GM23248 (cell line): ENCODE data around the gene MEAK7. TPM values are rescaled to one million over a fixed set of nuclear protein-coding genes. Genes with fewer than 3 reads are reported as not detected.

Source experiments
- DNase-seq: peaks from one replicate; pipeline ENCODE4 v3.0.0-alpha.2; 2015
- H2AFZ ChIP-seq: fragments of 200-600 bp; sonication (generic); 2 replicates; pipeline ENCODE4 v1.6.1; 2016; ENCODE audit warnings: antibody characterized with exemption
- H3F3A ChIP-seq: fragments of 200-600 bp; sonication (generic); 2 replicates; pipeline ENCODE4 v1.6.1; 2016; ENCODE audit warnings: mild to moderate bottlenecking, antibody characterized with exemption, mixed run types; ENCODE audit not compliant: insufficient read depth
- H3K27ac ChIP-seq: fragments of 200-600 bp; sonication (generic); 2 replicates; pipeline ENCODE4 v1.5.1; 2016; ENCODE audit warnings: mild to moderate bottlenecking
- H3K27me3 ChIP-seq: fragments of 200-600 bp; sonication (generic); replicated peaks from 2 replicates; pipeline ENCODE4 v1.6.1; 2016; ENCODE audit warnings: mild to moderate bottlenecking; ENCODE audit not compliant: insufficient read depth
- H3K36me3 ChIP-seq: fragments of 200-600 bp; sonication (generic); 2 replicates; pipeline ENCODE4 v1.6.1; 2016; ENCODE audit warnings: low read depth, mild to moderate bottlenecking
- H3K4me1 ChIP-seq: fragments of 200-600 bp; sonication (generic); 2 replicates; pipeline ENCODE4 v1.6.1; 2016; ENCODE audit warnings: mild to moderate bottlenecking; ENCODE audit not compliant: insufficient read depth
- H3K4me2 ChIP-seq: fragments of 200-600 bp; sonication (generic); one replicate; pipeline ENCODE4 v1.6.1; 2016; ENCODE audit warnings: mild to moderate bottlenecking; ENCODE audit not compliant: unreplicated experiment
- H3K4me3 ChIP-seq: fragments of 200-600 bp; sonication (generic); 2 replicates; pipeline ENCODE4 v1.5.1; 2016; ENCODE audit warnings: mild to moderate bottlenecking
- H3K79me2 ChIP-seq: fragments of 200-600 bp; sonication (generic); 2 replicates; pipeline ENCODE4 v1.6.1; 2016; ENCODE audit warnings: mild to moderate bottlenecking; ENCODE audit not compliant: insufficient read depth
- H3K9ac ChIP-seq: fragments of 200-600 bp; sonication (generic); 2 replicates; pipeline ENCODE4 v1.6.1; 2016; ENCODE audit warnings: mild to moderate bottlenecking
- H3K9me2 ChIP-seq: fragments of 200-600 bp; sonication (generic); 2 replicates; pipeline ENCODE4 v1.6.1; 2016; ENCODE audit warnings: mixed run types, mild to moderate bottlenecking, moderate library complexity; ENCODE audit not compliant: insufficient read depth
- H3K9me3 ChIP-seq: fragments of 200-600 bp; sonication (generic); one replicate; pipeline ENCODE4 v1.6.1; 2017; ENCODE audit warnings: low read depth
- H4K20me1 ChIP-seq: fragments of 200-600 bp; sonication (generic); 2 replicates; pipeline ENCODE4 v1.6.0; 2016; ENCODE audit not compliant: insufficient read depth
- EZH2 ChIP-seq: fragments of 200-600 bp; sonication (generic); IDR thresholded peaks from 2 replicates; pipeline ENCODE4 v1.6.1; 2018; ENCODE audit warnings: antibody characterized with exemption, mild to moderate bottlenecking; ENCODE audit not compliant: insufficient read depth, poor library complexity, severe bottlenecking
- EZH2phosphoT487 ChIP-seq: fragments of 200-600 bp; sonication (generic); IDR thresholded peaks from 2 replicates; pipeline ENCODE4 v1.6.1; 2018; ENCODE audit warnings: antibody characterized with exemption, moderate library complexity, mild to moderate bottlenecking, low read depth; ENCODE audit not compliant: insufficient read depth
- WGBS, 2 experiments: methylation state at CpG; one replicate each; pipeline ENCODE4 v1.1.6; 2015 to 2017; ENCODE audit warnings: low lambda C conversion rate in 2 of 2, low coverage in 1 of 2; ENCODE audit errors: missing lambda C conversion rate in 2 of 2; 5-methylcytosine and 5-hydroxymethylcytosine counted together
- in situ Hi-C: fragments of 300-500 bp; cut with MboI; formaldehyde crosslinking; loops from 2 replicates; pipeline ENCODE4 v1.15.0; 2020
- polyA plus RNA-seq: library from polyadenylated mRNA; unstranded; fragments of >200 nt; fragmentation: Nextera tagmentation; extraction: Ambion mirVana; gene quantifications from 2 replicates; pipeline ENCODE4 v1.2.1, GENCODE V29; 2016
- total RNA-seq: library from RNA; depleted of rRNA; stranded (reverse); fragments of >200 nt; shearing (Covaris generic); gene quantifications from 2 replicates; pipeline ENCODE4 v1.2.3, GENCODE V29; 2014

Gene MEAK7
- total and polyA plus RNA-seq, 2 experiments from 2014 or later: 45.6 to 62.0 TPM

DNA sequence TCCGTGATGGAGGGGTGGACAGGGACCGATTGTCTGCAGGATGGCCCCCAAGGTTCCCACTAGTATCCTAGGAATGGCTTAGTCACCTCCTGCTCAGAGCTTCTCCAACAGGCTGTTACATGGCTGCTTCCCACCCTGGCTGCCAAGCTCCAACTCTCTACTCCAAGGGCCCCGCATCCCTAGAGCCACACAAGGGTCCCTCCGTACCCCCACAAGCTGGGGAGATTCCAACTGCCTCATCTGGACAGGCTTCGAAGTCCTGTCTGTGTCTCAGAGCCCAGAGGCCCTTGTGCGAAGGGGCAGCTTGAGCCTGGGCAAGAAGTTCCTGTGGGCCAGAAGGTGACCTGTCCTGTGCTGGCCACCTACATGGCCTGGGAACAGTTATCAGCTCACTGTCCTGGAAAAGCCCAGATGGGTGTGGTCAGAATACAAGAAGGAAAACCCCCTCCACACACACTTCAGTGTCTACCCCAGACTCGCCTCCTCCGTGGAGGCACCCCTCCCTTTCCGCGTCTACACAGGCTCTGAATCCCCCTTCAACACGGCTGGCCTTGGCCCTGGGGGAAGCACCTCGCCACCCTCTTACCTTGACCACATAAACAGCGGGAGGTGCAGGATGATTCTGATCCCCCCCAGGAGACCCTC is 586 bp downstream of the MEAK7 start:
- H3K4me3 ChIP-seq: peak overlapping the region; percentile 89
- peaks cover 53% of the 10 kb centered on the region for H3K79me2 ChIP-seq
- in situ Hi-C loops: no loop called here
- H4K20me1 ChIP-seq: no peaks in the 10 kb centered on the region
- peak overlapping the region; percentile 66 for H2AFZ ChIP-seq
- peaks cover 43% of the 10 kb centered on the region for H3K4me1 ChIP-seq
- peak; percentile 82 for DNase-seq
- TF ChIP-seq EZH2: no peak
- TF ChIP-seq EZH2phosphoT487: no peak
- no peaks in the 10 kb centered on the region for H3K9me3 ChIP-seq
- no peaks in the 10 kb centered on the region for H3K9me2 ChIP-seq
- H3K9ac ChIP-seq: peak overlapping the region; percentile 96
- no peaks in the 10 kb centered on the region for H3K27me3 ChIP-seq
- peaks cover 10% of the 10 kb centered on the region for H3F3A ChIP-seq
- peak overlapping the region; percentile 89 for H3K4me2 ChIP-seq
- peaks cover 10% of the 10 kb centered on the region; the same call in 1 of the 2 replicates for H3K36me3 ChIP-seq
- 14 to 22% methylated on average over 11 to 13 of the region's 13 CpGs for WGBS, 2 experiments
- peak overlapping the region; percentile 92 for H3K27ac ChIP-seq

DNA sequence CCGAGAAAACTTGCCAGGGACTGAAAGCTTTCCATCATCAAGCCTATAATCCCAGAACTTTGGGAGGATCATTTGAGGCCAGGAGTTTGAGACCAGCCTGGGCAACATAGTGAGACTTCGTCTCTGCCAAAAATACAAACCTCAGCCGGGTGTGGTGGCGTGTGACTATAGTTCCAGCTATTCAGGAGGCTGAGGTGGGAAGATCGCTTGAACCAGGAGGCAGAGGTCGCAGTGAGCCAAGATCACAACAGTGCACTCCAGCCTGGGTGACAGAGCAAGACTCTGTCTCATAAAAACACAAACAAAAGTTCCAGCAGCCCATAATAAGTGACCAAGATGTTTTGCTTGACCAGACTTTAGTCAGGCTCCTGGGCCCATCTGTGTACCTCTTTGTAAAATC is 1.9 kb downstream of the MEAK7 start:
- no peaks in the 10 kb centered on the region for H3K9me2 ChIP-seq
- peak overlapping the region; percentile 92 for H3K27ac ChIP-seq
- H3K4me3 ChIP-seq: peak overlapping the region; percentile 89
- H3K36me3 ChIP-seq: peaks cover 17% of the 10 kb centered on the region
- peak overlapping the region; percentile 89 for H3K4me2 ChIP-seq
- in situ Hi-C loops: no loop called here
- no peak for TF ChIP-seq EZH2phosphoT487
- no peak for TF ChIP-seq EZH2
- no peaks in the 10 kb centered on the region for H3K27me3 ChIP-seq
- WGBS, 2 experiments: 64 to 79% methylated on average over 6 of the region's 6 CpGs
- no peak overlapping the region for H2AFZ ChIP-seq
- peaks cover 41% of the 10 kb centered on the region for H3K4me1 ChIP-seq
- H3K9me3 ChIP-seq: no peaks in the 10 kb centered on the region
- H3K79me2 ChIP-seq: peaks cover 66% of the 10 kb centered on the region
- peak; percentile 57 for DNase-seq
- peaks cover 10% of the 10 kb centered on the region for H3F3A ChIP-seq
- H3K9ac ChIP-seq: peak overlapping the region; percentile 96
- H4K20me1 ChIP-seq: no peaks in the 10 kb centered on the region

GRCh38 chr16:84502075-84502474 is 2.4 kb downstream of the MEAK7 start:
- in situ Hi-C loops: no loop called here
- Histone ChIP-seq H3K4me1 (peaks cover 36% of the 10 kb centered on the region), H3K9ac (peak overlapping the region; percentile 96; the same call in 1 of the 2 replicates), H3K9me3 (no peaks in the 10 kb centered on the region), H3K27me3 (no peaks in the 10 kb centered on the region), H3K27ac (peak overlapping the region; percentile 92), H3K9me2 (no peaks in the 10 kb centered on the region), H3K79me2 (peaks cover 71% of the 10 kb centered on the region), H3F3A (peaks cover 10% of the 10 kb centered on the region), H4K20me1 (no peaks in the 10 kb centered on the region), H3K36me3 (peaks cover 22% of the 10 kb centered on the region), H3K4me3 (peak overlapping the region; percentile 89; the same call in 1 of the 2 replicates), H2AFZ (no peak overlapping the region), H3K4me2 (peak overlapping the region; percentile 89)
- 92 to 95% methylated on average over 12 to 13 of the region's 13 CpGs for WGBS, 2 experiments
- DNase-seq: no peak
- no peak for TF ChIP-seq EZH2
- TF ChIP-seq EZH2phosphoT487: no peak

DNA sequence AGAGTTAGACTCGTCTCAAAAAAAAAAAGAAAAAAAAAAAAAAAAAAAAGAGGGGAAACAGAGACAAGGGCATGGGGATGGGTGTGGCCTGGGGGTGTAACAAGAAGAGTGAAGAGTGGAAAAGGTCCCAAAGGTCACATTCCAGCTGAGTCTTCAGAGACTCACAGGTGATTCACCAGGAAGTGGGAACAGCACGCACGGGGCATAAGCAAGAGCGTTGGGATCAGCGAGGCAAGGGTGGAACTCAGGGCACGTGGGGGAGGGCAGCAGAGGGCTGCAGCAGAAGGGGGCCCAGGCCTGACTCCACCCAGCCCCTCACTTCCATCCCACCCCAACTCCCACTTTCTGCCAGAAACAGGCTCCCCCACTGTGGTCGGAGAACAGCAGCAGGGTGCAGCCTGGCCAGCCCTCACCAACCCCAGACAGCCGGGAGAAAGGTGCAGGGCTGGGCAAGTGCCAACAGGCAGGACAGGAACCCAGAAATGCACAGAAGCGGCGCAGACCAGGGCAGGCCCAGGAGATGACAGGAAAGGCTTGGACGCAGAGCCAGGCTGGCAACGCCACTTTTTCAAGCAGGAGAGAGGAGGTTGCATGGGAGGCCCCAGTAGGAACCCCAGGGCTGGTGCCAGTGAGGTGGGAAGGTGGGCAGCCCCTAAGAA is 3.3 kb downstream of the MEAK7 start:
- no peak overlapping the region for H2AFZ ChIP-seq
- H4K20me1 ChIP-seq: no peaks in the 10 kb centered on the region
- H3K9me3 ChIP-seq: no peaks in the 10 kb centered on the region
- in situ Hi-C loops: no loop called here
- no peaks in the 10 kb centered on the region for H3K9me2 ChIP-seq
- 54% methylated on average over 11 to 12 of the region's 12 CpGs for WGBS, 2 experiments
- peaks cover 34% of the 10 kb centered on the region for H3K4me1 ChIP-seq
- no peak overlapping the region; the same call in 1 of the 2 replicates for H3K9ac ChIP-seq
- peak overlapping the region; percentile 41 for H3K27ac ChIP-seq
- H3K4me2 ChIP-seq: no peak overlapping the region
- H3K79me2 ChIP-seq: peaks cover 77% of the 10 kb centered on the region
- TF ChIP-seq EZH2 (no peak), EZH2phosphoT487 (no peak)
- H3K4me3 ChIP-seq: no peak overlapping the region
- DNase-seq: peak; percentile 84
- no peaks in the 10 kb centered on the region for H3K27me3 ChIP-seq
- peaks cover 30% of the 10 kb centered on the region for H3K36me3 ChIP-seq
- H3F3A ChIP-seq: peaks cover 10% of the 10 kb centered on the region
